ENCODE data around the gene INPP5K.
"Not testable (repeated sequence)": the region's sequence is repeated elsewhere in the genome, so short reads cannot be mapped to it uniquely, and the experiment has no call there.

Gene INPP5K

DNA sequence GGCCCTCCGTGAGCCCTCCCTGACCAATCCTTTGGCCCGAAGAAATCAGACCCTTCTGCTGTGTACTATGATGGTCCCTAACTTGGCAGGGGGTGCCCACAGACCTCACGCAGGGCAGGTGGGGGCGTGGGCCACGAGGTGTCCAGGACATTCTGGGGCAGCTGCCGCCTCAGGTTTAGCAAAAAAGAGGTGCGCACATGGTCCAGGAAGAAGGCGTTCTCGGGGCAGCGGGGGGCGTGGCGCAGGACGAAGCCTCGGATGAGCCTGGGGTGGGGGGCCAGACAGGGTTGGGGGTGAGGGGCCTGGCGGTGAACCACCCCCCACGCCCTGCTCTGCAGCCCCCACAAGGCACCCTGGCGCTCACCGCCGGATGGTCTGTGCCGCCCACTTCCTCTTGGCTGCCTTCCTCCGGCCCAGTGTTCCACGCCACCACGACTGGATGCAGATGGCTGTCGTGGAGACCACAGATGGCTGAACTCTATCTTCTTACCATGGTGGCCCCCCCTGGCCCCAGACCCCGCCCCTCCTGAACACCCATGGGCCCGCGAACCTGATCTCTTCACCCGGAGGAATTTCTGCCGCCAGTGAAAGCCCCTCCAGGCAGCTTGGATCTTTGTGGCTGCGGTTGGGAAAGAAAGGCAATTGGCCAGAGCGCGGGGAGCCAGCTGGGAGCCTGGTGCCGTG is 46.2 kb downstream of the INPP5K start:
- DNase-seq (ENCODE audit: low read depth, low spot score): no peak
- H3K27ac ChIP-seq: no peak overlapping the region

DNA sequence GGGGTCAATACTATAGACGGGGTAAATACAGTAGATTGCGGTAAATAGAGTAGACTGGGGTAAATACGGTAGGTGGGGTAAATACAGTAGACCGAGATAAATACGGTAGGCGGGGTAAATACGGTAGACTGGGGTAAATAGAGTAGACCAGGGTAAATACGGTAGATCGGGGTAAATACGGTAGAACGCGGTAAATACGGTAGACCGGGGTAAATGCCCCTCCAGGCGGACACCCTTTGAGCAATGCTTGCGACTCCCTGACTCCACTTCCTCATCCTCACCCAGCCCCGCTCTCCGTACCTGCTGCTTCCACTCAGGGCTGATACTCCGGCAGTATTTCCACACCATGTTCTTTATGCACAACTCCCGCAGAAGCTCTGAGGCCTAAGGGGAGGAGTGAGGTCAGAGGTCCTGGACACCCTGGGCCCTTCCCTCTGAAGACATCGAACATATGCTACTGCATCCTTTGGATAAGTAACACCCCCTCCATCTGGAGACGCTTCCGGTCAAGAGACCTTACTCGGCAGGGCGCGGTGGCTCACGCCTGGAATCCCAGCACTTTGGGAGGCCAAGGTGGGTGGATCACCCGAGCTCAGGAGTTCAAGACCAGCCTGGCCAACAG is 47.1 kb downstream of the INPP5K start:
- DNase-seq (ENCODE audit: low read depth, low spot score): no peak
- no peak overlapping the region for H3K27ac ChIP-seq

- H3K27ac ChIP-seq: no peak overlapping the region
- no peak for DNase-seq (ENCODE audit: low read depth, low spot score)
Measured at GRCh38 chr17:1467898-1468492, 48.4 kb downstream of the INPP5K start.

- DNase-seq (ENCODE audit: low read depth, low spot score): no peak
- H3K27ac ChIP-seq: no peak overlapping the region
Measured at GRCh38 chr17:1467258-1467657, 49.2 kb downstream of the INPP5K start.

DNA sequence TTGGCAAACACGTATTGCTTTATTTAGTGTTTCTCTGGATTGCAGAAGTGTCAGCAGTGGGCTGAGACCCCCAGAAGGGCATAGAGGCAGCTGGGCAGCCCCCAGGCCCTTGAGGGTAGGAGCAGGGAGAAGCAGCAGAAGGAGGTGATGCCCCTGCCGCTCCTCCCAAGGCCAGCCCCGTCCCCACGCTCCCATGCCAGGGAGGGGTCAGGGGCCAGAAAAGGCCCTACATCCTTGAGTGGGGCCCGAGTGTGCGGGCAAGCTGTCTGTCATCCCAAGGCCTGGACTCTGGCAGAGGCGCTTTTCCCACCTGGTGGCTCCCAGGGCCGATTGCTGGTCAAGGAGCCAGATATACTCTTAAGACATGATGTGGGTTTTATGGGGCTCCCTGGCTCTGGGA is 52.2 kb downstream of the INPP5K start:
- DNase-seq (ENCODE audit: low read depth, low spot score): no peak
- no peak overlapping the region for H3K27ac ChIP-seq

GRCh38 chr17:1462164-1463112 is 54.0 kb downstream of the INPP5K start:
- no peak for DNase-seq (ENCODE audit: low read depth, low spot score)
- H3K27ac ChIP-seq: no peak overlapping the region

GRCh38 chr17:1461198-1461944 is 55.0 kb downstream of the INPP5K start:
- DNase-seq (ENCODE audit: low read depth, low spot score): no peak
- no peak overlapping the region for H3K27ac ChIP-seq

- DNase-seq (ENCODE audit: low read depth, low spot score): no peak
Measured at GRCh38 chr17:1460233-1460632, 56.2 kb downstream of the INPP5K start.

DNA sequence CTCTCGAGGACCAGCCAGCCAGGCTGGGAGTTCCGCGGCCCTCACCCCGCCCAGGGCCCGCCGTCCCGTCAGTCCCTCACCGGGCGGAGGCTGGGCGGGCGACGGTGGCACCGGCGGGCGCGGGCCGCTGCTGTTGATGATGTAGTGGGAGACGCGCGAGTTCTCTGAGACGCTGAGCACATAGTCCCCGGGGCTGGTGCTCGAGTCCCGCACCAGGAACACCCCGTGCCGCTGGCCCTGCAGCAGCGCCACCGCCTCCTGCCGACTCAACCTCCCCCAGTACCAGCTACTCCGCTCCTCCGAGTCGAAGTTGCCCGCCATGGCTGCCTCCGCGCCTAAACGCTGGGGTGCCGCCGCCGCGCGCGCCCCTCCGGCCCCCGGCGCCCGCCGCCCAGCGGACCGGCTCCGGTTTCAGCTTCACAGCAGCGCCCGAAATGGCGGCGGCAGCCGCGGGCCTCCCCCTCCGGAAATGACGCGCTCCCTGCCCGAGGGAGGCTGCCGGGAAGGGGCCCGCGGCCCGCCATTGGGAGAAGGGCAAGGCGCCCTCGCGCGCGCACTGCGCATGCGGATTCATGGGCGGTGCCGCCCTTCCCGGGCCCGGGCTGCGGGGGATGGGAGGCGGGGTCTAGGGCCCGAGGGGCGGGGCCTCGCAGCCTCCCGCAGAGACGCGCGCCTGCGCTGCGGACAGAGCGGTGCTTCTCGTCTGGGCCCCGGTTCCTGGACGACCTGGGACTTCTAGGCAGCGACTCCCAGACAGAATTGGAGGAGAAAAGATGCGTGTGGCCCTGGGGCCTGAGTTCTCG is 60.4 kb downstream of the INPP5K start, which contains the start of gene CRK:
Gene CRK, minus strand, starts transcription at position 436 of the 803 bp plus-strand sequence. Its CDS starts 115 bp downstream, at position 321.
- peak within 1 kb of the TSS; percentile 89 for H3K27ac ChIP-seq
- peak; percentile 53 for DNase-seq (ENCODE audit: low read depth, low spot score)

More at GRCh38 chr17:1460233-1460632, 56.2 kb downstream of the INPP5K start:
- H3K27ac ChIP-seq: peak overlapping the region; percentile 16

GRCh38 chr17:1455291-1455796 is 61.1 kb downstream of the INPP5K start:
- peak overlapping the region; percentile 89 for H3K27ac ChIP-seq
- no peak for DNase-seq (ENCODE audit: low read depth, low spot score)

DNA sequence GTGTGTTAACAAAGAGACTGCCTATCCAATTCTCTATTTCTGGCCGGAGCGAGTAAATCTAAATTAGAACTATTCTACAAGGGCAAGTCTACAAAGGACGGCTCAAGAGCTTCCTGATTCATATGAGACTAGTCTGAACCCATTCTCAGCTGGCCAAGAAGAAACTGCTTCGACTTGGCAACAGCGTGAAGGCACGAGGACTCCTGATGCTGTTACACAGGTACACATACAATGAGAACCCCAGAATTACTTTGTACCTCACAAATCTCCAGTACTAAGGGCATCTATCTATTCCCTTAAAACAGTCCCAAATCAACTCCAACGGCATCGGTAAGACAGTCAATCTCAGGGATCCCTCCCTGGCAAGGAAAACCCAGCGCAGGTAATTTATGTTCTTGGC is 61.9 kb downstream of the INPP5K start:
- no peak for DNase-seq (ENCODE audit: low read depth, low spot score)
- H3K27ac ChIP-seq: peak overlapping the region; percentile 89

DNA sequence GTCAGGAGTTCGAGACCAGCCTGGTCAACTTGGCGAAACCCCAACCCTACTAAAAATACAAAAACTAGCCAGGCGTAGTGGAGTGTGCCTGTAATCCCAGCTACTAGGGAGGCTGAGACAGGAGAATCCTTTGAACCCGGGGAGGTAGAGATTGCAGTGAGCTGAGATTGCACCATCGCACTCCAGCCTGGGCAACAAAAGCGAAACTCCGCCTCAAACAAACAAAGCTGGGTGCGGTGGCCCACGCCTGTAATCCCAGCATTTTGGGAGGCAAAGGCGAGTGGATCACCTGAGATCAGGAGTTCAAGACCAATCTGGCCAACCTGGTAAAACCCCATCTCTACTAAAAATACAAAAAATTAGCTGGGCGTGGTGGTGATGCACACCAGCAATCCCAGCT is 62.7 kb downstream of the INPP5K start:
- DNase-seq (ENCODE audit: low read depth, low spot score): not testable (repeated sequence)
- H3K27ac ChIP-seq: peak overlapping the region; percentile 89

GRCh38 chr17:1452836-1453235 is 63.6 kb downstream of the INPP5K start:
- H3K27ac ChIP-seq: no peak overlapping the region
- no peak for DNase-seq (ENCODE audit: low read depth, low spot score)

GRCh38 chr17:1450261-1450660 is 66.2 kb downstream of the INPP5K start:
- H3K27ac ChIP-seq; DNase-seq (ENCODE audit: low read depth, low spot score): not testable (repeated sequence)

- no peak for DNase-seq (ENCODE audit: low read depth, low spot score)
- no peak overlapping the region for H3K27ac ChIP-seq
Measured at GRCh38 chr17:1449412-1449967, 66.9 kb downstream of the INPP5K start.

GRCh38 chr17:1447052-1447451 is 69.4 kb downstream of the INPP5K start:
- H3K27ac ChIP-seq: no peak overlapping the region
- DNase-seq (ENCODE audit: low read depth, low spot score): no peak

- no peak overlapping the region for H3K27ac ChIP-seq
- DNase-seq (ENCODE audit: low read depth, low spot score): no peak
Measured at GRCh38 chr17:1446201-1446600, 70.2 kb downstream of the INPP5K start.

- DNase-seq (ENCODE audit: low read depth, low spot score); H3K27ac ChIP-seq: not testable (repeated sequence)
Measured at GRCh38 chr17:1445695-1446094, 70.7 kb downstream of the INPP5K start.
